GM23248 (cell line): ENCODE data around the gene RABIF. TPM values are rescaled to one million over a fixed set of nuclear protein-coding genes. Genes with fewer than 3 reads are reported as not detected.

Experiments
- DNase-seq: peaks from one replicate; pipeline ENCODE4 v3.0.0-alpha.2; 2015
- H2AFZ ChIP-seq: fragments of 200-600 bp; sonication (generic); 2 replicates; pipeline ENCODE4 v1.6.1; 2016; ENCODE audit warnings: antibody characterized with exemption
- H3F3A ChIP-seq: fragments of 200-600 bp; sonication (generic); 2 replicates; pipeline ENCODE4 v1.6.1; 2016; ENCODE audit warnings: mild to moderate bottlenecking, antibody characterized with exemption, mixed run types; ENCODE audit not compliant: insufficient read depth
- H3K27ac ChIP-seq: fragments of 200-600 bp; sonication (generic); 2 replicates; pipeline ENCODE4 v1.5.1; 2016; ENCODE audit warnings: mild to moderate bottlenecking
- H3K27me3 ChIP-seq: fragments of 200-600 bp; sonication (generic); replicated peaks from 2 replicates; pipeline ENCODE4 v1.6.1; 2016; ENCODE audit warnings: mild to moderate bottlenecking; ENCODE audit not compliant: insufficient read depth
- H3K36me3 ChIP-seq: fragments of 200-600 bp; sonication (generic); 2 replicates; pipeline ENCODE4 v1.6.1; 2016; ENCODE audit warnings: low read depth, mild to moderate bottlenecking
- H3K4me1 ChIP-seq: fragments of 200-600 bp; sonication (generic); 2 replicates; pipeline ENCODE4 v1.6.1; 2016; ENCODE audit warnings: mild to moderate bottlenecking; ENCODE audit not compliant: insufficient read depth
- H3K4me2 ChIP-seq: fragments of 200-600 bp; sonication (generic); one replicate; pipeline ENCODE4 v1.6.1; 2016; ENCODE audit warnings: mild to moderate bottlenecking; ENCODE audit not compliant: unreplicated experiment
- H3K4me3 ChIP-seq: fragments of 200-600 bp; sonication (generic); 2 replicates; pipeline ENCODE4 v1.5.1; 2016; ENCODE audit warnings: mild to moderate bottlenecking
- H3K79me2 ChIP-seq: fragments of 200-600 bp; sonication (generic); 2 replicates; pipeline ENCODE4 v1.6.1; 2016; ENCODE audit warnings: mild to moderate bottlenecking; ENCODE audit not compliant: insufficient read depth
- H3K9ac ChIP-seq: fragments of 200-600 bp; sonication (generic); 2 replicates; pipeline ENCODE4 v1.6.1; 2016; ENCODE audit warnings: mild to moderate bottlenecking
- H3K9me2 ChIP-seq: fragments of 200-600 bp; sonication (generic); 2 replicates; pipeline ENCODE4 v1.6.1; 2016; ENCODE audit warnings: mixed run types, mild to moderate bottlenecking, moderate library complexity; ENCODE audit not compliant: insufficient read depth
- H3K9me3 ChIP-seq: fragments of 200-600 bp; sonication (generic); one replicate; pipeline ENCODE4 v1.6.1; 2017; ENCODE audit warnings: low read depth
- H4K20me1 ChIP-seq: fragments of 200-600 bp; sonication (generic); 2 replicates; pipeline ENCODE4 v1.6.0; 2016; ENCODE audit not compliant: insufficient read depth
- EZH2 ChIP-seq: fragments of 200-600 bp; sonication (generic); IDR thresholded peaks from 2 replicates; pipeline ENCODE4 v1.6.1; 2018; ENCODE audit warnings: antibody characterized with exemption, mild to moderate bottlenecking; ENCODE audit not compliant: insufficient read depth, poor library complexity, severe bottlenecking
- EZH2phosphoT487 ChIP-seq: fragments of 200-600 bp; sonication (generic); IDR thresholded peaks from 2 replicates; pipeline ENCODE4 v1.6.1; 2018; ENCODE audit warnings: antibody characterized with exemption, moderate library complexity, mild to moderate bottlenecking, low read depth; ENCODE audit not compliant: insufficient read depth
- WGBS, 2 experiments: methylation state at CpG; one replicate each; pipeline ENCODE4 v1.1.6; 2015 to 2017; ENCODE audit warnings: low lambda C conversion rate in 2 of 2, low coverage in 1 of 2; ENCODE audit errors: missing lambda C conversion rate in 2 of 2; 5-methylcytosine and 5-hydroxymethylcytosine counted together
- in situ Hi-C: fragments of 300-500 bp; cut with MboI; formaldehyde crosslinking; loops from 2 replicates; pipeline ENCODE4 v1.15.0; 2020
- polyA plus RNA-seq: library from polyadenylated mRNA; unstranded; fragments of >200 nt; fragmentation: Nextera tagmentation; extraction: Ambion mirVana; gene quantifications from 2 replicates; pipeline ENCODE4 v1.2.1, GENCODE V29; 2016
- total RNA-seq: library from RNA; depleted of rRNA; stranded (reverse); fragments of >200 nt; shearing (Covaris generic); gene quantifications from 2 replicates; pipeline ENCODE4 v1.2.3, GENCODE V29; 2014

Gene RABIF
- total and polyA plus RNA-seq, 2 experiments from 2014 or later: 7.2 to 17.0 TPM

GRCh38 chr1:202871367-202871766 lies 17.6 kb downstream of the RABIF start:
- TF ChIP-seq EZH2phosphoT487 (no peak), EZH2 (no peak)
- no peaks in the 10 kb centered on the region for H4K20me1 ChIP-seq
- H2AFZ ChIP-seq: no peak overlapping the region
- WGBS, 2 experiments: 69 to 78% methylated on average over 4 of the region's 4 CpGs
- H3K4me3 ChIP-seq: no peak overlapping the region
- no peaks in the 10 kb centered on the region for H3K36me3 ChIP-seq
- in situ Hi-C loops: no loop called here
- H3F3A ChIP-seq: no peaks in the 10 kb centered on the region
- no peaks in the 10 kb centered on the region for H3K9me2 ChIP-seq
- H3K4me1 ChIP-seq: no peaks in the 10 kb centered on the region
- no peaks in the 10 kb centered on the region for H3K9me3 ChIP-seq
- H3K9ac ChIP-seq: no peak overlapping the region
- no peak overlapping the region for H3K27ac ChIP-seq
- no peak overlapping the region for H3K4me2 ChIP-seq
- no peaks in the 10 kb centered on the region for H3K27me3 ChIP-seq
- H3K79me2 ChIP-seq: no peaks in the 10 kb centered on the region
- no peak for DNase-seq

GRCh38 chr1:202862679-202863560 lies 26.0 kb downstream of the RABIF start:
- DNase-seq: no peak
- no peak overlapping the region for H3K4me3 ChIP-seq
- H3K9me2 ChIP-seq: no peaks in the 10 kb centered on the region
- H3K4me2 ChIP-seq: no peak overlapping the region
- no peaks in the 10 kb centered on the region for H4K20me1 ChIP-seq
- no peak overlapping the region for H3K27ac ChIP-seq
- H3K79me2 ChIP-seq: no peaks in the 10 kb centered on the region
- no peak overlapping the region; the same call in 1 of the 2 replicates for H2AFZ ChIP-seq
- H3K27me3 ChIP-seq: peaks cover 13% of the 10 kb centered on the region; the same call in 1 of the 2 replicates
- TF ChIP-seq EZH2phosphoT487: no peak
- TF ChIP-seq EZH2: no peak
- H3K4me1 ChIP-seq: no peaks in the 10 kb centered on the region
- H3K9me3 ChIP-seq: no peaks in the 10 kb centered on the region
- no peak overlapping the region for H3K9ac ChIP-seq
- H3K36me3 ChIP-seq: no peaks in the 10 kb centered on the region
- WGBS, 2 experiments: 61 to 69% methylated on average over 5 of the region's 5 CpGs
- no peaks in the 10 kb centered on the region for H3F3A ChIP-seq
- in situ Hi-C loops: no loop called here

GRCh38 chr1:202861420-202862132 lies 27.4 kb downstream of the RABIF start:
- peak overlapping the region; percentile 87 for H3K4me2 ChIP-seq
- no peaks in the 10 kb centered on the region for H4K20me1 ChIP-seq
- DNase-seq: peak; percentile 95
- in situ Hi-C loops: no loop called here
- peaks cover 13% of the 10 kb centered on the region; the same call in 1 of the 2 replicates for H3K27me3 ChIP-seq
- H3K9me2 ChIP-seq: no peaks in the 10 kb centered on the region
- H3K36me3 ChIP-seq: no peaks in the 10 kb centered on the region
- no peaks in the 10 kb centered on the region for H3K79me2 ChIP-seq
- peak overlapping the region; percentile 86 for H2AFZ ChIP-seq
- no peaks in the 10 kb centered on the region for H3K9me3 ChIP-seq
- H3F3A ChIP-seq: no peaks in the 10 kb centered on the region
- peak overlapping the region; percentile 46 for H3K9ac ChIP-seq
- H3K4me3 ChIP-seq: peak overlapping the region; percentile 80
- no peak for TF ChIP-seq EZH2phosphoT487
- TF ChIP-seq EZH2: no peak
- no peak overlapping the region for H3K27ac ChIP-seq
- no peaks in the 10 kb centered on the region for H3K4me1 ChIP-seq
- WGBS, 2 experiments: 2% methylated on average over 36 to 40 of the region's 44 CpGs

GRCh38 chr1:202860744-202861419 lies 28.1 kb downstream of the RABIF start:
- H3K4me2 ChIP-seq: peak overlapping the region; percentile 87
- H3K36me3 ChIP-seq: no peaks in the 10 kb centered on the region
- no peaks in the 10 kb centered on the region for H4K20me1 ChIP-seq
- no peaks in the 10 kb centered on the region for H3K4me1 ChIP-seq
- TF ChIP-seq EZH2 (no peak), EZH2phosphoT487 (no peak)
- no peaks in the 10 kb centered on the region for H3F3A ChIP-seq
- no peaks in the 10 kb centered on the region for H3K79me2 ChIP-seq
- peaks cover 8% of the 10 kb centered on the region; the same call in 1 of the 2 replicates for H3K27me3 ChIP-seq
- H3K9me2 ChIP-seq: no peaks in the 10 kb centered on the region
- peak overlapping the region; percentile 46 for H3K9ac ChIP-seq
- peak overlapping the region; percentile 80 for H3K4me3 ChIP-seq
- DNase-seq: peak; percentile 56
- in situ Hi-C loops: no loop called here
- WGBS, 2 experiments: 9 to 11% methylated on average over 35 to 47 of the region's 50 CpGs
- peak overlapping the region; percentile 86 for H2AFZ ChIP-seq
- H3K27ac ChIP-seq: no peak overlapping the region
- H3K9me3 ChIP-seq: no peaks in the 10 kb centered on the region
